Fibroblast of lung (primary cell): ENCODE measurements around the gene HTRA3. TPM values are rescaled to one million over a fixed set of nuclear protein-coding genes. Genes with fewer than 3 reads are reported as not detected.

Source experiments
- DNase-seq, 2 donors: peaks; one replicate each; pipeline versions ENCODE4 v3.0.0 to v3.0.0-alpha.2; 2010; ENCODE audit warnings: low read depth in 2 of 2
- H2AFZ ChIP-seq: 2 replicates; pipeline ENCODE4 v1.5.1; 2012; ENCODE audit warnings: low read length, control low read depth, inconsistent platforms
- H3K27ac ChIP-seq: 2 replicates; pipeline ENCODE4 v1.5.1; 2011; ENCODE audit warnings: low read length, control low read depth; ENCODE audit not compliant: insufficient read depth
- H3K27me3 ChIP-seq: 2 replicates; pipeline ENCODE4 v1.5.1; 2011; ENCODE audit warnings: mild to moderate bottlenecking, low read length; ENCODE audit not compliant: control insufficient read depth, insufficient read depth
- H3K36me3 ChIP-seq: 2 replicates; pipeline ENCODE4 v1.5.1; 2011; ENCODE audit warnings: low read length; ENCODE audit not compliant: control insufficient read depth, insufficient read depth
- H3K4me1 ChIP-seq: 2 replicates; pipeline ENCODE4 v1.5.1; 2011; ENCODE audit warnings: low read length; ENCODE audit not compliant: control insufficient read depth, insufficient read depth; ENCODE audit errors: extremely low read depth
- H3K4me2 ChIP-seq: 2 replicates; pipeline ENCODE4 v1.5.1; 2011; ENCODE audit warnings: low read length, control low read depth; ENCODE audit not compliant: insufficient read depth; ENCODE audit errors: extremely low read depth
- H3K4me3 ChIP-seq, 4 experiments: fragments of 200-600 bp in 1 of 4; sonication (generic) in 1 of 4; replicated peaks in 1 of 4; 2 replicates each; pipeline ENCODE4 v1.5.1; 2011 to 2016; ENCODE audit warnings: low read length in 4 of 4, low read depth in 3 of 4, mild to moderate bottlenecking in 3 of 4, control low read depth in 2 of 4, inconsistent platforms in 1 of 4, mixed read lengths in 1 of 4; ENCODE audit not compliant: insufficient read depth in 1 of 4; ENCODE audit errors: control extremely low read depth in 1 of 4
- H3K79me2 ChIP-seq: 2 replicates; pipeline ENCODE4 v1.5.1; 2012; ENCODE audit warnings: mild to moderate bottlenecking, low read length, inconsistent platforms; ENCODE audit not compliant: control insufficient read depth, insufficient read depth
- H3K9ac ChIP-seq: 2 replicates; pipeline ENCODE4 v1.5.1; 2011; ENCODE audit warnings: mild to moderate bottlenecking, low read length, control low read depth; ENCODE audit not compliant: insufficient read depth
- H3K9me3 ChIP-seq: 2 replicates; pipeline ENCODE4 v1.5.1; 2012; ENCODE audit warnings: low read depth, low read length; ENCODE audit not compliant: control insufficient read depth, insufficient read depth
- H4K20me1 ChIP-seq: 2 replicates; pipeline ENCODE4 v1.5.1; 2011; ENCODE audit warnings: low read length; ENCODE audit not compliant: control insufficient read depth, insufficient read depth; ENCODE audit errors: extremely low read depth
- EZH2 ChIP-seq: IDR thresholded peaks from 2 replicates; pipeline ENCODE4 v1.5.1; 2012; ENCODE audit warnings: low read length, control low read depth, mild to moderate bottlenecking; ENCODE audit errors: missing control alignments
- polyA plus RNA-seq, 2 donors: library from polyadenylated mRNA; depleted of rRNA in 1 of 2; stranded (reverse) in 1 of 2; unstranded in 1 of 2; fragments of >200 nt; gene quantifications; 2 replicates each; pipeline ENCODE4 v1.2.1, GENCODE V29; 2011 to 2012; ENCODE audit warnings: missing spikeins in 1 of 2
- total RNA-seq: library from RNA; depleted of rRNA; stranded (reverse); fragments of >200 nt; gene quantifications from 2 replicates; pipeline ENCODE4 v1.2.1, GENCODE V29; 2014
- TF ChIP-seq, protein P1 (sequence below), 2 donors: IDR thresholded peaks in 1 of 2; conservative IDR thresholded peaks in 1 of 2; 1 replicate in 1 of 2; 2 replicates in 1 of 2; pipeline ENCODE4 v1.5.1; 2011 to 2012; ENCODE audit warnings: low read length in 2 of 2, control low read depth in 1 of 2, inconsistent platforms in 1 of 2, low read depth in 1 of 2, mild to moderate bottlenecking in 1 of 2

Gene HTRA3
- total and polyA plus RNA-seq, 2 donors (not counting 1 experiment from before 2014, with no cell fraction given), result 2.8 to 3.5 TPM

DNA sequence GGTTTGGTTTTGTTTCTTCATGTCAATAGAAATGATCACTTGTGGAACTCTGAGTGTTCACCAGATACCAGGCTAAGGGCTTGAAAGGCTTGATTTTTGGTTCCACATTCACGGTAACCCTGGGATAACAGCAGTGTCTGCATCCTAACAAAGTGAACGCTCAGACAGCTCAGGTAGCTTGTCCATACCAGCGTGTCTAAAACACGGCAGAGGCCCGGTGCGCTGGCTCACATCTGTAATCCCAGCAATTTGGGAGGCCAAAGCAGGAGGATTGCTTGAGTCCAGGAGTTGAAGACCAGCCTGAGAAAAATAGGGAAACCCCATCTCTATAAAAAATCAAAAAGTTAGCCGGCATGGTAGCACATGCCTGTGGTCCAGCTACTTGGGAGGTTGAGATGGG is 49.0 kb downstream of the HTRA3 start:
- Histone ChIP-seq H3K27me3 (no peaks in the 10 kb centered on the region), H3K36me3 (no peaks in the 10 kb centered on the region), H4K20me1 (no peaks in the 10 kb centered on the region), H3K4me1 (peaks cover 22% of the 10 kb centered on the region), H3K9me3 (no peaks in the 10 kb centered on the region), H3K4me2 (no peak overlapping the region), H2AFZ (no peak overlapping the region), H3K27ac (no peak overlapping the region), H3K79me2 (no peaks in the 10 kb centered on the region), H3K4me3 (no peak overlapping the region), H3K9ac (no peak overlapping the region)
- TF ChIP-seq EZH2, result no peak
- TF ChIP-seq, protein P1, sequence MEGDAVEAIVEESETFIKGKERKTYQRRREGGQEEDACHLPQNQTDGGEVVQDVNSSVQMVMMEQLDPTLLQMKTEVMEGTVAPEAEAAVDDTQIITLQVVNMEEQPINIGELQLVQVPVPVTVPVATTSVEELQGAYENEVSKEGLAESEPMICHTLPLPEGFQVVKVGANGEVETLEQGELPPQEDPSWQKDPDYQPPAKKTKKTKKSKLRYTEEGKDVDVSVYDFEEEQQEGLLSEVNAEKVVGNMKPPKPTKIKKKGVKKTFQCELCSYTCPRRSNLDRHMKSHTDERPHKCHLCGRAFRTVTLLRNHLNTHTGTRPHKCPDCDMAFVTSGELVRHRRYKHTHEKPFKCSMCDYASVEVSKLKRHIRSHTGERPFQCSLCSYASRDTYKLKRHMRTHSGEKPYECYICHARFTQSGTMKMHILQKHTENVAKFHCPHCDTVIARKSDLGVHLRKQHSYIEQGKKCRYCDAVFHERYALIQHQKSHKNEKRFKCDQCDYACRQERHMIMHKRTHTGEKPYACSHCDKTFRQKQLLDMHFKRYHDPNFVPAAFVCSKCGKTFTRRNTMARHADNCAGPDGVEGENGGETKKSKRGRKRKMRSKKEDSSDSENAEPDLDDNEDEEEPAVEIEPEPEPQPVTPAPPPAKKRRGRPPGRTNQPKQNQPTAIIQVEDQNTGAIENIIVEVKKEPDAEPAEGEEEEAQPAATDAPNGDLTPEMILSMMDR (conservative IDR thresholded peaks at IDR 0.05 in 1 of 2, IDR thresholded peaks at IDR 0.05 in 1 of 2; ENCODE audit: low read depth in 1 of 2, low read length in 2 of 2), result no peak
- DNase-seq, result no peak

DNA sequence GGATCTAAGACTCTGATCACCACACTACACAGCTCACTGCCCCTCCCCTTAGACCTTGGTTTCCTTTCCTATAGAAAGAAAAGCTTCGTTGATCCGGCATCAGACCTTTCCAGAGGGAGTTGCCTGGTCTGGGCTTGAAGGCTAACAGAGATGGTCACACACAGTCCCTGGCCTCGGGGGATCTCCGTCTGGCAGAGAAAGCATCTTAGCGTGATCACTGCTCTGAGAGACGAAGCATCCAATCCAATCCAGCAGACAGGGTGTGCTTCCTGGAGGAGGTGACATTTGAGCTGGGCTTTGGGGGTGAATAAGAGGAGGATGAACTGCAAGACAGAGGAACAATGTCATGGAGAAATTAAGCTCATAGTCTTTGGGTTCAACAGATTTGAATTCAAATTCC is 49.5 kb downstream of the HTRA3 start:
- H3K27me3 ChIP-seq, result no peaks in the 10 kb centered on the region
- no peaks in the 10 kb centered on the region for H4K20me1 ChIP-seq
- H3K27ac ChIP-seq, result no peak overlapping the region
- H3K9me3 ChIP-seq, result no peaks in the 10 kb centered on the region
- no peaks in the 10 kb centered on the region for H3K36me3 ChIP-seq
- no peak overlapping the region for H3K9ac ChIP-seq
- H3K4me1 ChIP-seq, result peaks cover 22% of the 10 kb centered on the region
- H2AFZ ChIP-seq, result no peak overlapping the region
- no peak for DNase-seq
- H3K79me2 ChIP-seq, result no peaks in the 10 kb centered on the region
- H3K4me3 ChIP-seq, result no peak overlapping the region
- no peak overlapping the region for H3K4me2 ChIP-seq
- TF ChIP-seq, protein P1 (conservative IDR thresholded peaks at IDR 0.05 in 1 of 2, IDR thresholded peaks at IDR 0.05 in 1 of 2; ENCODE audit: low read depth in 1 of 2, low read length in 2 of 2), result no peak
- no peak for TF ChIP-seq EZH2

DNA sequence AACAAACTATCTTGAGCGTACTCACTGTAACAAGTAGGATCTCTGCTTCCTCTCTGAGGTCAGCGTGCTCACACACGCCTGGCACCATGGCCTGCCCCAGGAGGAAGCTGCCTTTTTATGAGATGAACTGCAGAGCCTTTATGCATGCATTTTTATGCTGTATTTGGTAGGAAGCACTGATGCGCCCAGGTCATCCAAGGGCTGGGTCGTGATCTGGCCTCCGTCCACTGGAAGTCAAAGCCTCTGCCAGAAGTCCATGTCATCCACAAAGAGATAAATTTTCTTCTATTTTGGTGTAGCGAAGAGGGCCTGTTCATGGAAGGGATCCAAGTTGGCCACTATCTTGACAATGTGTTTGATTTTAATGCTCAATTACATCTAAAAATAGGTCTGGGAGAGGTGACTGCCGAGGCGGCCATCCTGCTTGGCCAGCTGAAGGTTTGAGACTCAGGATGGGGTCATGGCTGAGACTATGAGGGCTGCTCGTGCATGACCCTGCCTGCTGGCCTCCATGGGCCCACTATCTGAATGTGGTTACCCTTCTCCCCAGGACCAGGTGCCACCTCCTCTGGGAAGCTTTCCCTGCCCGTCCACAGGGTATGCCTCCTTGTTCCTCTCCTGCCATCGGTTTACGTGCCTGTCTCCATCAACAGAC is 50.3 kb downstream of the HTRA3 start:
- Histone ChIP-seq H3K27me3 (no peaks in the 10 kb centered on the region), H3K4me3 (no peak overlapping the region), H4K20me1 (no peaks in the 10 kb centered on the region), H2AFZ (no peak overlapping the region), H3K9me3 (no peaks in the 10 kb centered on the region), H3K36me3 (no peaks in the 10 kb centered on the region), H3K9ac (no peak overlapping the region), H3K27ac (no peak overlapping the region), H3K4me2 (no peak overlapping the region), H3K4me1 (peaks cover 22% of the 10 kb centered on the region), H3K79me2 (no peaks in the 10 kb centered on the region)
- no peak for TF ChIP-seq EZH2
- TF ChIP-seq, protein P1 (conservative IDR thresholded peaks at IDR 0.05 in 1 of 2, IDR thresholded peaks at IDR 0.05 in 1 of 2; ENCODE audit: low read depth in 1 of 2, low read length in 2 of 2), result no peak
- DNase-seq, result peak; percentile 20 to 56
